Prostate gland (tissue), 2 donors: ENCODE data around the gene AZI2. TPM values are rescaled to one million over a fixed set of nuclear protein-coding genes. Genes with fewer than 3 reads are reported as not detected.

Experiments used
- DNase-seq: peaks from one replicate; pipeline ENCODE4 v3.0.0-alpha.2; 2019; ENCODE audit warnings: low spot score
- H3K27ac ChIP-seq, 2 donors: fragments of 200-600 bp; sonication (generic); 2 replicates each; pipeline ENCODE4 v1.5.1; 2017 to 2019
- H3K27me3 ChIP-seq: fragments of 200-600 bp; sonication (generic); replicated peaks from 2 replicates; pipeline ENCODE4 v1.5.1; 2019; ENCODE audit not compliant: insufficient read depth
- H3K36me3 ChIP-seq, 2 donors: fragments of 200-600 bp; sonication (generic); 1 replicate in 1 of 2; 2 replicates in 1 of 2; pipeline versions ENCODE4 v1.5.1 to v1.8.1; 2017 to 2019
- H3K4me1 ChIP-seq: fragments of 200-600 bp; sonication (generic); replicated peaks from 2 replicates; pipeline ENCODE4 v1.5.1; 2019
- H3K4me3 ChIP-seq, 2 donors: fragments of 200-600 bp; sonication (generic); 2 replicates each; pipeline ENCODE4 v1.5.1; 2017 to 2019
- H3K9me3 ChIP-seq: fragments of 200-600 bp; sonication (generic); 2 replicates; pipeline ENCODE4 v1.5.1; 2017
- POLR2A ChIP-seq: fragments of 450-650 bp; IDR thresholded peaks from one replicate; pipeline ENCODE4 v1.6.1; 2016; ENCODE audit warnings: antibody characterized with exemption, mild to moderate bottlenecking
- POLR2AphosphoS5 ChIP-seq: sonication (generic); formaldehyde crosslinking; IDR thresholded peaks from one replicate; pipeline ENCODE4 v1.6.1; 2017; ENCODE audit warnings: antibody characterized with exemption
- WGBS: methylation state at CpG from one replicate; pipeline ENCODE4 v1.1.5; 2018; 5-methylcytosine and 5-hydroxymethylcytosine counted together
- intact Hi-C: fragments of 100-400 bp; cut with DNase I; formaldehyde crosslinking; loops from one replicate; pipeline ENCODE4 v1.14.2; 2022
- total RNA-seq, 2 donors: library from RNA; depleted of rRNA; stranded (reverse); fragments of >200 nt; gene quantifications; one replicate each; pipeline ENCODE4 v1.1.0, GENCODE V29; 2016
- TF ChIP-seq, protein P1 (sequence below), 4 experiments: fragments of 200-600 bp in 2 of 4; fragments of 450-650 bp in 2 of 4; sonication (generic) in 2 of 4; IDR thresholded peaks; 1 replicate in 3 of 4; 2 replicates in 1 of 4; pipeline ENCODE4 v1.5.1; 2016 to 2019; ENCODE audit warnings: antibody characterized with exemption in 4 of 4, mild to moderate bottlenecking in 2 of 4, moderate library complexity in 2 of 4

Gene AZI2
- total RNA-seq, 2 donors from 2014 or later = 45.4 to 55.2 TPM

DNA sequence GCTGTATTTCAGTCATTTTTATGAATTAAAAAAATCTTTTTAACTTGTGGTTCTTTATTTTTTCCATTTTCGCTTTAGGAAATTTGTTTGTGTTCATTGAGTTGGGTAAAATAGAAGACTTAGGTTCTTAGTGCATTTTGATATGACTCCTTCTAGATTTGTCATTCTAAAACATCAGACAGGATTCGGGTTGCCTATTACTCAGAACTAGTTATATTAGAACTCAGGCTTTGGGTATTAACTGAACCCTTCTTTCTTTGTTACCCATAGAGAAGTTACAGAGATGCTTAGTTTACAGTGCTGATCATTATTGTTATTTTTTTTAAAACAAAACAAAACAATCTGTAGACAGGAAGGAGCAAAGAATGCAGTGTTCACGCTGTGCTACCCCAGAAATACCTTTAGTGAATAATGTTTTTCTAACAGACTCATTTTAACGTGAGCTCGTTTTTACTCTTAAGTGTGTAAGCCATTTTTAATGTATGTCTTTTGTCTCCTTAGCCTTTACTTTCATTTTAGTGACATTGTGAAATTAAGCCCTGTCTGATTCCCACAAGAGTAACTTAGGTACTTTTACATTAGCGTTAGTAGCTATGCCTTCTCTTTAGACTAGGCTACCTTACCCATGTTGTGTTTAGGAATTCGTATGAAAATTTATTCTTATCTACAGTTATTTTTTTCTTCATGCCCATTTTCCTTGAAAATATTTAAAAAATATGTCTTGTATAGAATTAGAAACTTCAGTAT lies 53.8 kb downstream of the AZI2 start:
- H3K4me1 ChIP-seq = no peaks in the 10 kb centered on the region
- TF ChIP-seq POLR2A (no peak), POLR2AphosphoS5 (no peak)
- TF ChIP-seq, protein P1, sequence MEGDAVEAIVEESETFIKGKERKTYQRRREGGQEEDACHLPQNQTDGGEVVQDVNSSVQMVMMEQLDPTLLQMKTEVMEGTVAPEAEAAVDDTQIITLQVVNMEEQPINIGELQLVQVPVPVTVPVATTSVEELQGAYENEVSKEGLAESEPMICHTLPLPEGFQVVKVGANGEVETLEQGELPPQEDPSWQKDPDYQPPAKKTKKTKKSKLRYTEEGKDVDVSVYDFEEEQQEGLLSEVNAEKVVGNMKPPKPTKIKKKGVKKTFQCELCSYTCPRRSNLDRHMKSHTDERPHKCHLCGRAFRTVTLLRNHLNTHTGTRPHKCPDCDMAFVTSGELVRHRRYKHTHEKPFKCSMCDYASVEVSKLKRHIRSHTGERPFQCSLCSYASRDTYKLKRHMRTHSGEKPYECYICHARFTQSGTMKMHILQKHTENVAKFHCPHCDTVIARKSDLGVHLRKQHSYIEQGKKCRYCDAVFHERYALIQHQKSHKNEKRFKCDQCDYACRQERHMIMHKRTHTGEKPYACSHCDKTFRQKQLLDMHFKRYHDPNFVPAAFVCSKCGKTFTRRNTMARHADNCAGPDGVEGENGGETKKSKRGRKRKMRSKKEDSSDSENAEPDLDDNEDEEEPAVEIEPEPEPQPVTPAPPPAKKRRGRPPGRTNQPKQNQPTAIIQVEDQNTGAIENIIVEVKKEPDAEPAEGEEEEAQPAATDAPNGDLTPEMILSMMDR (IDR thresholded peaks at IDR 0.05) = no peak
- H3K4me3 ChIP-seq = no peak overlapping the region
- no peak overlapping the region for H3K27ac ChIP-seq
- H3K9me3 ChIP-seq = no peaks in the 10 kb centered on the region
- no peaks in the 10 kb centered on the region for H3K27me3 ChIP-seq
- H3K36me3 ChIP-seq = no peaks in the 10 kb centered on the region
- DNase-seq = no peak
- WGBS = 90% methylated on average over 7 of the region's 7 CpGs
- intact Hi-C loops = no loop called here

DNA sequence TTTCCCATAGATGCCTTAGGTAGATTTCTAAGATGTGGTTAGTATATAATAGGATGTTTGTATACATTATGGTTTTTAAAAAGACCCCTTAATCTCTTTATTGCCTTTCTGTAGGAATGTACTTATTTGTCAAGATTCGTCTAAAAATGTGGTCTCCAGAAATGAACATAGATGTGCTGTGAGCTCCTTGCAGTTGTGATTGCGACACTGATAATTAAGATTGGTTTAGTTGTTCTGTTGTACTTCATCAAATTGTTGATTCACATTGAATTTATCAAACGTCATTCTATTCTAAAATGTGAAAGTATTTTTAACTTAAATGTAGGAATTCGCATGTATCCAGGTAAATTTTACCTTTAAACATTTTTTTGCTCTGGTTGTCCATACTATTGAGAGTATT lies 56.0 kb downstream of the AZI2 start:
- WGBS = 90% methylated on average over 4 of the region's 4 CpGs
- no peak for DNase-seq
- no peaks in the 10 kb centered on the region for H3K4me1 ChIP-seq
- no peaks in the 10 kb centered on the region for H3K9me3 ChIP-seq
- no peak for TF ChIP-seq POLR2AphosphoS5
- TF ChIP-seq, protein P1 (IDR thresholded peaks at IDR 0.05) = no peak
- no peak for TF ChIP-seq POLR2A
- H3K27me3 ChIP-seq = no peaks in the 10 kb centered on the region
- H3K27ac ChIP-seq = no peak overlapping the region
- intact Hi-C loops = no loop called here
- no peak overlapping the region for H3K4me3 ChIP-seq
- no peaks in the 10 kb centered on the region for H3K36me3 ChIP-seq

DNA sequence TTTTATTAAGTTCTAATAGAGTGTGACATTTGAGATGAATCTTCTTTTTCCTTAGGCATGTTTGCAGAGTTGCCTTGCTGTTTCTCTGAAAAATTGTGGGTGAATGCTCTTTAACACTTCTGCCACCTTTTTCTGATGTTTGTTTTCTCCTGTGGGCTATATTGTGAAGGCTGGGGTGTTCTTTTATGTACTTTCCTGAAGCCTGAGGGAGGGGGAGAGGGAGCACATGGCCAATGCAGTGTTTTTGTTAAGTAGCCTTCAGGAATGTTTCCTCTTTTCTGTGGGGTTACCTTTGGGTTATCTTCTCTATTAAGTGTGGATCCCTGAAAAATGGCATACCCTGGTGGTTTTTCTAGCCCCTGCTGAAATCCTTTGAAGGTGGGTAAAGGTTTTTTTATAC lies 57.0 kb downstream of the AZI2 start:
- TF ChIP-seq POLR2AphosphoS5 (no peak), POLR2A (no peak)
- TF ChIP-seq, protein P1 (IDR thresholded peaks at IDR 0.05) = no peak
- no peaks in the 10 kb centered on the region for H3K27me3 ChIP-seq
- no peaks in the 10 kb centered on the region for H3K36me3 ChIP-seq
- H3K4me3 ChIP-seq = no peak overlapping the region
- intact Hi-C loops = no loop called here
- no peak overlapping the region for H3K27ac ChIP-seq
- no peaks in the 10 kb centered on the region for H3K9me3 ChIP-seq
- DNase-seq = no peak
- no peaks in the 10 kb centered on the region for H3K4me1 ChIP-seq

DNA sequence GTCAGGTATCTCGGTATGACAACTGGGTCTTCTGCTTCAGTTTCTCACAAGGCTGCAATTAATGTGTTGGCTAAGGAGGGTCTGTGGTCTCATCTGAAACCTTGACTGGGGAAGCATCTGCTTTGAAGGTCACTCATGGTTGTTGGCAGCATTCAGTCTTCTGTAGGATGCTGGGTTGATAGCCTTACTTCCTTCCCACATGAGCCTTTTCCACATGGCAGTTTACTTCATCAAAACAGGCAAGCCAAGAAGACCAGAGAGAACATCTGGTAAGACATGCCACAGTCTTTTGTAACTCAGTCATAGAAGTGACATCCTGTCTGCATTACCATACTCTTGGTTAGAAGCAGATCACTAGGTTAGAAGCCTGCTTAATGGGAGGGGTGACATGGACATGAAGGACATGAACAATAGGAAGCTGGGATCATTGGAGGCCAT lies 57.7 kb downstream of the AZI2 start:
- Histone ChIP-seq H3K27ac (no peak overlapping the region), H3K27me3 (no peaks in the 10 kb centered on the region), H3K4me1 (no peaks in the 10 kb centered on the region), H3K4me3 (no peak overlapping the region), H3K9me3 (no peaks in the 10 kb centered on the region), H3K36me3 (no peaks in the 10 kb centered on the region)
- TF ChIP-seq POLR2A = no peak
- no peak for TF ChIP-seq POLR2AphosphoS5
- TF ChIP-seq, protein P1 (IDR thresholded peaks at IDR 0.05) = no peak
- intact Hi-C loops = no loop called here
- 100% methylated on average over 1 of the region's 1 CpG for WGBS
- no peak for DNase-seq

DNA sequence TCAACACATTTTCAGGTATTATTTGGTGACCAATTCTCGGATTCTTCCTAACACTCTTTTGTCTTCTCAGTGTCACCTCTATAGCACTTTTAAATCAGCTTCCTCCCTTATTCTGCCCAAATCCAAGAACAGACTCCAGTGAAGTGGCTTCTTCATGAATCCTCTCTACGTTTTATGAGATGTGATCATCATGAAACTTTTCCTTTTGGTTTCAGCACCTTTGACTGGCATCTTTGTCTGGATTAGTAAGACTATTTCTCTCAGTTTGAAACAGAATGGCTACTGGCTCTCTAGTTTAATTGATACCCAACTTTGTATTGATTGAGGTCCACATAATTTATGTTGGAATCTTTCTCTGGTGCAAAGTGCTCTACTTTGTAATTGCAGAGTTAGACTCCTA lies 61.6 kb downstream of the AZI2 start:
- Histone ChIP-seq H3K4me1 (no peaks in the 10 kb centered on the region), H3K4me3 (no peak overlapping the region), H3K36me3 (no peaks in the 10 kb centered on the region), H3K27me3 (no peaks in the 10 kb centered on the region), H3K27ac (no peak overlapping the region), H3K9me3 (no peaks in the 10 kb centered on the region)
- TF ChIP-seq, protein P1 (IDR thresholded peaks at IDR 0.05) = no peak
- TF ChIP-seq POLR2A (no peak), POLR2AphosphoS5 (no peak)
- 78% methylated on average over 2 of the region's 2 CpGs for WGBS
- intact Hi-C loops = no loop called here
- DNase-seq = no peak
